ENCODE results near the gene PTH2. TPM values are rescaled to one million over a fixed set of nuclear protein-coding genes. Genes with fewer than 3 reads are reported as not detected.

The PTH2 gene
- total RNA-seq, 1 donor from 2014 or later: not detected

DNA sequence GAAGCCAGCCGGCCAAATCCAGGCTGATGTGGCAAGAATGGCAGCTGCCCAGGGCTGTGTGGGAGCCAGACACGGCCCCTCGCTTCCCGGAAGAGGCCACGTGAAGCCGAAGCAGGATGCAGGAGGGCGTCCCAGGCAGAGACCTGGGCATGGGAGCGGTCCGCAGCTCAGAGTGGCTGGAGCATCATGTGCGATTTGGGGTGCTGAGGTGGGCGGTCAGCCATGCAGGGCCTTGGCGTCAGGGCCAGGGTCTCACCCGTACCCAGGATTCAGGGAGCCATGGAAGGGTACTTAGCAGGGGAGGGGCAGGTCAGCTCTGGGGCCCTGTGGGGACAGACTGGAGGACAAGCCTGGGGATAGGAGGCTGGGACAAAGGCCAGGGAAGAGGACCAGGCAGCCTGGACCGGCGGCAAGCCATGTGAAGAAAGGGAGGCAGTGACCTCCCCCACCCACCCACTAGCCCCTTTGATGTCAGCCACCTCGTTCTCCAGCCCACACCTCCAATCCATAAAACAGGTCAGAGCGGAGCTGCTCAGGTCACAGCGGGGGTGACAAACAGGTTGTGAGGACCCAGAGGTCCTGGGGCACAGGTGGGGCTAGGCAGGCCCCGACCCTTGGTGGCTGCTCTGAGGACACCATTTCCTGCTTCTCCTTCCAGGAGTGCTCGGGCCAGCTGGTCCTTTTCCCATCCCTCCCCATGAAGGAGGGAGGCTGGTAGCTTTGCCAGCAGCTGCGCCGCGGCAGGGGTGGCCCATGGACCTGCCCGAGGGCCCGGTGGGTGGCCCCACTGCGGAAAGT, 32.9 kb downstream of the PTH2 start:
- Histone ChIP-seq H3K36me3 (no peaks in the 10 kb centered on the region), H3K27me3 (no peaks in the 10 kb centered on the region), H3K27ac (no peak overlapping the region), H3K4me3 (no peak overlapping the region), H3K4me1 (no peaks in the 10 kb centered on the region), H3K9me3 (no peaks in the 10 kb centered on the region)
- TF ChIP-seq, protein P1, sequence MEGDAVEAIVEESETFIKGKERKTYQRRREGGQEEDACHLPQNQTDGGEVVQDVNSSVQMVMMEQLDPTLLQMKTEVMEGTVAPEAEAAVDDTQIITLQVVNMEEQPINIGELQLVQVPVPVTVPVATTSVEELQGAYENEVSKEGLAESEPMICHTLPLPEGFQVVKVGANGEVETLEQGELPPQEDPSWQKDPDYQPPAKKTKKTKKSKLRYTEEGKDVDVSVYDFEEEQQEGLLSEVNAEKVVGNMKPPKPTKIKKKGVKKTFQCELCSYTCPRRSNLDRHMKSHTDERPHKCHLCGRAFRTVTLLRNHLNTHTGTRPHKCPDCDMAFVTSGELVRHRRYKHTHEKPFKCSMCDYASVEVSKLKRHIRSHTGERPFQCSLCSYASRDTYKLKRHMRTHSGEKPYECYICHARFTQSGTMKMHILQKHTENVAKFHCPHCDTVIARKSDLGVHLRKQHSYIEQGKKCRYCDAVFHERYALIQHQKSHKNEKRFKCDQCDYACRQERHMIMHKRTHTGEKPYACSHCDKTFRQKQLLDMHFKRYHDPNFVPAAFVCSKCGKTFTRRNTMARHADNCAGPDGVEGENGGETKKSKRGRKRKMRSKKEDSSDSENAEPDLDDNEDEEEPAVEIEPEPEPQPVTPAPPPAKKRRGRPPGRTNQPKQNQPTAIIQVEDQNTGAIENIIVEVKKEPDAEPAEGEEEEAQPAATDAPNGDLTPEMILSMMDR (IDR thresholded peaks at IDR 0.05): no peak
- intact Hi-C loops (cut with DNase I): loop anchor here (5.0 kb wide), 1 partner anchor 157 kb away; no protein-coding TSS in a partner anchor
- DNase-seq (ENCODE audit: low spot score in 2 of 2): no peak

DNA sequence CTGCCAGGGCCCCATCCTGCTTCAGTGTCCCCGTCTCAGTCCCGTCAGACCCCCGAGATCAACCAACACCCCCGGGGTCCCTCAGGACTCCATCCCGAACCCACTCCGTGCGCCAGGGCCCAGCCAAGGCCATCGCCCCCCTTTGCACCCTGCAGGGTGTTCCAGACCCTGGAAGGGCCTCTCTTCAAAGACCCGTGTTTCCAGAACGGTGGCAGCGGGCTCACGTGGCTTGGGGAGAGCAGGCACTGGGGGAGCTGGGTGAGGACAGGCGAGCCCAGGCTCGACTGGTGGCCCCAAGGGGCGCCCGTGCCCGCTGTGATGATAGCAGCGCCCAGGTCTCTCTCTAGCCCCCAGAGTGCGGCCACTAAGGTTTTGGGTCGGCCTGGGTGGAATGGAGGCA, 33.8 kb downstream of the PTH2 start:
- no peaks in the 10 kb centered on the region for H3K9me3 ChIP-seq

GRCh38 chr19:49387936-49388372, 35.3 kb downstream of the PTH2 start, which contains the start of gene KASH5:
Gene KASH5 (plus strand): TSS chr19:49388249. CDS start chr19:49390884, 2,635 bp downstream.
- Histone ChIP-seq H3K27ac (no peak within 1 kb of the TSS), H3K4me1 (no peaks in the 10 kb centered on the region), H3K36me3 (no peaks in the 10 kb centered on the region), H3K27me3 (no peaks in the 10 kb centered on the region), H3K4me3 (peak within 1 kb of the TSS in 1 of 2 donors; percentile 44), H3K9me3 (no peaks in the 10 kb centered on the region)
- TF ChIP-seq, protein P1 (IDR thresholded peaks at IDR 0.05): no peak
- intact Hi-C loops (cut with DNase I): no loop called here
- DNase-seq (ENCODE audit: low spot score in 2 of 2): peak in 1 of 2 donors; percentile 22

More for the DNA sequence above, 33.8 kb downstream of the PTH2 start:
- Histone ChIP-seq H3K27me3 (no peaks in the 10 kb centered on the region), H3K4me1 (no peaks in the 10 kb centered on the region), H3K4me3 (no peak overlapping the region), H3K36me3 (no peaks in the 10 kb centered on the region), H3K27ac (no peak overlapping the region)
- no peak for DNase-seq (ENCODE audit: low spot score in 2 of 2)
- intact Hi-C loops (cut with DNase I): no loop called here
- TF ChIP-seq, protein P1 (IDR thresholded peaks at IDR 0.05): no peak

- no peak for DNase-seq (ENCODE audit: low spot score in 2 of 2)
Measured at GRCh38 chr19:49383599-49383998, 39.6 kb downstream of the PTH2 start.

DNA sequence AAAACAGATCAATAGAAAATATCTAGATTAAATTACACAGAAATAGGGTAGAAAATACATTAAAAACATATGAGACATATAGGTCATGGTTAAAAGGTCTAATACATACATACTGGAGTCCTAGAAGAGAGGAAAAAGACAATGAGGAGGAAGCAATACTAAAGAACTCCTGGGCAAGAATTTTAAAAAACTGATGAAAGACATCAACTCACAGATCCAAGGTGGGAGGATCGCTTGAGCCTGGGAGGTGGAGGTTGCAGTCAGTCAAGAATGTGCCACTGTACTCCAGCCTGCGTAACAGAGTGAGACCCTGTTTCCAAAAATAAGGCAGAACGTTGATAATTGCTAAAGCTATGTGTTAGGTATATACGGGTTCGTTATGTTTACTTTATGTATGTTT, 40.6 kb downstream of the PTH2 start:
- DNase-seq (ENCODE audit: low spot score in 2 of 2): no peak
- H3K36me3 ChIP-seq: no peaks in the 10 kb centered on the region
- no peak overlapping the region for H3K4me3 ChIP-seq
- no peak overlapping the region for H3K27ac ChIP-seq
- intact Hi-C loops (cut with DNase I): no loop called here
- H3K4me1 ChIP-seq: no peaks in the 10 kb centered on the region
- H3K27me3 ChIP-seq: no peaks in the 10 kb centered on the region
- TF ChIP-seq, protein P1 (IDR thresholded peaks at IDR 0.05): no peak
- H3K9me3 ChIP-seq: peaks cover 0 to 12% of the 10 kb centered on the region in 2 donors

More at GRCh38 chr19:49383599-49383998, 39.6 kb downstream of the PTH2 start:
- Histone ChIP-seq H3K4me1 (no peaks in the 10 kb centered on the region), H3K27me3 (no peaks in the 10 kb centered on the region), H3K4me3 (no peak overlapping the region), H3K9me3 (peaks cover 0 to 12% of the 10 kb centered on the region in 2 donors), H3K27ac (no peak overlapping the region), H3K36me3 (no peaks in the 10 kb centered on the region)
- intact Hi-C loops (cut with DNase I): no loop called here
- TF ChIP-seq, protein P1 (IDR thresholded peaks at IDR 0.05): no peak
